GM12892 (cell line): ENCODE results near the gene ARMC2.

Experiments
- POLR2A ChIP-seq: IDR thresholded peaks from 2 replicates; pipeline ENCODE4 v1.6.1; 2011; ENCODE audit warnings: low read depth, low read length, control low read depth
- POLR2AphosphoS5 ChIP-seq: IDR thresholded peaks from 2 replicates; pipeline ENCODE4 v1.6.1; 2011; ENCODE audit warnings: low read depth, low read length, control low read depth
- TAF1 ChIP-seq: IDR thresholded peaks from 2 replicates; pipeline ENCODE4 v1.6.1; 2011; ENCODE audit warnings: low read depth, mild to moderate bottlenecking, control low read depth, low read length, borderline replicate concordance

DNA sequence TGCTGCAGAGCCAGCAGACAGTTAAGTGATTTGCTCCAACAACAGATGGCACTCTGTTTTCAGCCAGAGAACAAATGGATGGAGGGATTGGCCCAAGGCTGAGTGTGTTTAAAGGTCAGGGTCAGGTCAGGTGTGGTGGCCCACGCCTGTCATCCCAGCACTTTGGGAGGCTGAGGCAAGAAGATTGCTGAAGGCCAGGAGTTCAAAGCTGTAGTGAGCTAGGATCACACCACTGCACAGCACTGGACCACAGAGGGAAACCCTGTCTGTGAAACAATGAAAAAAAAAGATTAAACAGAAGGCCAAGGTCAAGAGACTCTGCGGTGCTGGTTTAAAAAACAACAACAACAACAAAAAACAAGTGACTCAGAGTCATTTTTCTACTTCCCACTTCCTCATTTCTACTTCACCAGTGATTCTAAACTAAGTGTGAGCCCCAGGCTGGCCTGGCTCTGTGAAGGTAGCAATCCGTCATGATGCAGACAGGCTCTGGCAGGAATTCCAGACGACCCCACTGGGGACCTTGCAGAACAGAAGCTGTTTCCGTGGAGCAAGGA is 42.5 kb upstream of the ARMC2 start:
- TF ChIP-seq POLR2AphosphoS5 (no peak), POLR2A (no peak), TAF1 (no peak)
